ENCODE results near the gene RBM10. TPM values are rescaled to one million over a fixed set of nuclear protein-coding genes. Genes with fewer than 3 reads are reported as not detected.
A peak's percentile ranks its signal among the peaks of the same experiment; 100 is the strongest.

RBM10 gene
- total and polyA plus RNA-seq, 9 of the 15 experiments (the other 6 are each of a cell fraction or from before 2014, with no cell fraction given), result 1.1 to 61.7 (median 31.5) TPM

DNA sequence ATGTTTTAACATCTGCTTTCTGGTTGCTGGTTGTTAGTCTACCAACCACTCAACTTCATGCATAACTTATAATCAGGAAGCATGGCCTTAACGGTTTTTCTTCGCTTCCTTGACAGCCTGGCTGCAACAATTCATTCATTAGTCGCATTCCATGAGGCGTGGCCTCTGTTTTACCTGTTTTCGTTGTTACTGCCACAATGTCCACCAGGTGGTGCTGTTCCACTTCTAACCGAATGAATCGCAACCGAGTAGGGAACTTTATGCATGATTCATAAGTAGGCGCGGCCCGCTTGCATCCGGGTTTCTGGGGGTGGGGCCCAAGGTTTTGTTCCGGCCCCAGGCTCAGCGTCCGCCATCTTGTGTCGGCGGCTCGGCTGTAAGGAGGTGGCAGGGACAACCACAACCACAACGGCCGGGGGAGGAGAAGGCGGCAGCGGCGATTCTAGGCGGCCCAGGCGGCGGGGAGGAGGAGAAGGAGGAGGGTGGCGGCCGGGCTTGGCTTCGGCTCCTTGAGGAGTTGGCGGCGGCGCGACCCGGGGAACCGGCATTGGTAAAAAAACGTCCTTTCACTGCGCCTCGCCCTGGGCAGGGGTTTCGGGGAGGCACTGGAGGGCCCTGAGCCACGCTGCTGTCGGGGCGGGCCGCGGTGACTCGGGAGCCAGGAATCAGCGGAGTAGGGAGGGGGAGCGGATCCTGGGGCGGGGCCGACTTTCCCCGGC, 48.6 kb downstream of the RBM10 start, which contains the start of gene UBA1 (continued):
- TF ChIP-seq MTA2 (IDR thresholded peaks at IDR 0.05; ENCODE audit: low read depth) (no peak), ZFP36 (IDR thresholded peaks at IDR 0.05; ENCODE audit: low read depth, low read length, partially characterized antibody) (no peak), MTF1 (CRISPR knock-in tag; IDR thresholded peaks at IDR 0.05; ENCODE audit: borderline replicate concordance) (no peak), TEAD4 (IDR thresholded peaks at IDR 0.05; ENCODE audit: low read length) (peak; percentile 59; the same call in 1 of the 2 replicates), TEAD4 (CRISPR knock-in tag; IDR thresholded peaks at IDR 0.05; ENCODE audit: borderline replicate concordance) (no peak), DPF2 (IDR thresholded peaks at IDR 0.05) (0 out of 2 replicates have a peak, but pooled peaks have one; percentile 24), BRF1 (IDR thresholded peaks at IDR 0.05; ENCODE audit: borderline replicate concordance, extremely low read depth, insufficient read length) (no peak), ZBTB34 (CRISPR knock-in tag; IDR thresholded peaks at IDR 0.05) (no peak), NRF1 (conservative IDR thresholded peaks at IDR 0.05 in 1 of 2, IDR thresholded peaks at IDR 0.05 in 1 of 2) (peak; percentile 15 to 25; a peak in 1 of 4 replicates), POLR2B (IDR thresholded peaks at IDR 0.05; ENCODE audit: low read depth, partially characterized antibody) (peak; percentile 88), NKRF (IDR thresholded peaks at IDR 0.05; ENCODE audit: borderline replicate concordance) (peak; percentile 59), MIER1 (IDR thresholded peaks at IDR 0.05; ENCODE audit: low read depth) (no peak), ZNF263 (CRISPR knock-in tag; IDR thresholded peaks at IDR 0.05; ENCODE audit: borderline replicate concordance) (0 out of 2 replicates have a peak, but pooled peaks have one; percentile 17), ID3 (CRISPR knock-in tag; IDR thresholded peaks at IDR 0.05) (no peak), ID3 (tag; IDR thresholded peaks at IDR 0.05) (no peak), THAP12 (CRISPR knock-in tag; IDR thresholded peaks at IDR 0.05) (no peak)
- TF ChIP-seq, protein P1, sequence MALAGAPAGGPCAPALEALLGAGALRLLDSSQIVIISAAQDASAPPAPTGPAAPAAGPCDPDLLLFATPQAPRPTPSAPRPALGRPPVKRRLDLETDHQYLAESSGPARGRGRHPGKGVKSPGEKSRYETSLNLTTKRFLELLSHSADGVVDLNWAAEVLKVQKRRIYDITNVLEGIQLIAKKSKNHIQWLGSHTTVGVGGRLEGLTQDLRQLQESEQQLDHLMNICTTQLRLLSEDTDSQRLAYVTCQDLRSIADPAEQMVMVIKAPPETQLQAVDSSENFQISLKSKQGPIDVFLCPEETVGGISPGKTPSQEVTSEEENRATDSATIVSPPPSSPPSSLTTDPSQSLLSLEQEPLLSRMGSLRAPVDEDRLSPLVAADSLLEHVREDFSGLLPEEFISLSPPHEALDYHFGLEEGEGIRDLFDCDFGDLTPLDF (CRISPR knock-in tag; IDR thresholded peaks at IDR 0.05), result no peak
